ENCODE measurements around the gene LHPP.

- TF ChIP-seq, protein P1, sequence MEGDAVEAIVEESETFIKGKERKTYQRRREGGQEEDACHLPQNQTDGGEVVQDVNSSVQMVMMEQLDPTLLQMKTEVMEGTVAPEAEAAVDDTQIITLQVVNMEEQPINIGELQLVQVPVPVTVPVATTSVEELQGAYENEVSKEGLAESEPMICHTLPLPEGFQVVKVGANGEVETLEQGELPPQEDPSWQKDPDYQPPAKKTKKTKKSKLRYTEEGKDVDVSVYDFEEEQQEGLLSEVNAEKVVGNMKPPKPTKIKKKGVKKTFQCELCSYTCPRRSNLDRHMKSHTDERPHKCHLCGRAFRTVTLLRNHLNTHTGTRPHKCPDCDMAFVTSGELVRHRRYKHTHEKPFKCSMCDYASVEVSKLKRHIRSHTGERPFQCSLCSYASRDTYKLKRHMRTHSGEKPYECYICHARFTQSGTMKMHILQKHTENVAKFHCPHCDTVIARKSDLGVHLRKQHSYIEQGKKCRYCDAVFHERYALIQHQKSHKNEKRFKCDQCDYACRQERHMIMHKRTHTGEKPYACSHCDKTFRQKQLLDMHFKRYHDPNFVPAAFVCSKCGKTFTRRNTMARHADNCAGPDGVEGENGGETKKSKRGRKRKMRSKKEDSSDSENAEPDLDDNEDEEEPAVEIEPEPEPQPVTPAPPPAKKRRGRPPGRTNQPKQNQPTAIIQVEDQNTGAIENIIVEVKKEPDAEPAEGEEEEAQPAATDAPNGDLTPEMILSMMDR (IDR thresholded peaks at IDR 0.05): no peak
- no peak for TF ChIP-seq POLR2A (IDR thresholded peaks at IDR 0.05)
These were observed 112.9 kb downstream of the LHPP start for GRCh38 chr10:124574456-124575070.

Measured in Peyer's patch (tissue), 4 donors.